C4-2B (cell line): Measurements from ENCODE around the gene RARG.

Source experiments
- H3K27ac ChIP-seq: fragments of 450-650 bp; 2 replicates; pipeline ENCODE4 v1.5.1; 2017
- ZFX ChIP-seq: fragments of 450-650 bp; IDR thresholded peaks from 2 replicates; pipeline ENCODE4 v1.6.1; 2017
- TF ChIP-seq, protein P1 (sequence below): fragments of 450-650 bp; conservative IDR thresholded peaks from 2 replicates; pipeline ENCODE4 v1.5.1; 2017; ENCODE audit warnings: mild to moderate bottlenecking

RARG gene

GRCh38 chr12:53176750-53177149 lies 55.3 kb downstream of the RARG start:
- H3K27ac ChIP-seq, result peak overlapping the region; percentile 51
- TF ChIP-seq ZFX, result no peak
- TF ChIP-seq, protein P1, sequence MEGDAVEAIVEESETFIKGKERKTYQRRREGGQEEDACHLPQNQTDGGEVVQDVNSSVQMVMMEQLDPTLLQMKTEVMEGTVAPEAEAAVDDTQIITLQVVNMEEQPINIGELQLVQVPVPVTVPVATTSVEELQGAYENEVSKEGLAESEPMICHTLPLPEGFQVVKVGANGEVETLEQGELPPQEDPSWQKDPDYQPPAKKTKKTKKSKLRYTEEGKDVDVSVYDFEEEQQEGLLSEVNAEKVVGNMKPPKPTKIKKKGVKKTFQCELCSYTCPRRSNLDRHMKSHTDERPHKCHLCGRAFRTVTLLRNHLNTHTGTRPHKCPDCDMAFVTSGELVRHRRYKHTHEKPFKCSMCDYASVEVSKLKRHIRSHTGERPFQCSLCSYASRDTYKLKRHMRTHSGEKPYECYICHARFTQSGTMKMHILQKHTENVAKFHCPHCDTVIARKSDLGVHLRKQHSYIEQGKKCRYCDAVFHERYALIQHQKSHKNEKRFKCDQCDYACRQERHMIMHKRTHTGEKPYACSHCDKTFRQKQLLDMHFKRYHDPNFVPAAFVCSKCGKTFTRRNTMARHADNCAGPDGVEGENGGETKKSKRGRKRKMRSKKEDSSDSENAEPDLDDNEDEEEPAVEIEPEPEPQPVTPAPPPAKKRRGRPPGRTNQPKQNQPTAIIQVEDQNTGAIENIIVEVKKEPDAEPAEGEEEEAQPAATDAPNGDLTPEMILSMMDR, result no peak

GRCh38 chr12:53174881-53175491 lies 57.0 kb downstream of the RARG start:
- TF ChIP-seq, protein P1, result peak; percentile 84
- no peak for TF ChIP-seq ZFX
- peak overlapping the region; percentile 60 for H3K27ac ChIP-seq

- peak overlapping the region; percentile 60 for H3K27ac ChIP-seq
- no peak for TF ChIP-seq ZFX
- TF ChIP-seq, protein P1, result no peak
Observed at GRCh38 chr12:53173085-53173715, 58.8 kb downstream of the RARG start.

- H3K27ac ChIP-seq, result peak overlapping the region; percentile 60
- TF ChIP-seq, protein P1, result no peak
- no peak for TF ChIP-seq ZFX
Observed at GRCh38 chr12:53172352-53172751, 59.7 kb downstream of the RARG start.

DNA sequence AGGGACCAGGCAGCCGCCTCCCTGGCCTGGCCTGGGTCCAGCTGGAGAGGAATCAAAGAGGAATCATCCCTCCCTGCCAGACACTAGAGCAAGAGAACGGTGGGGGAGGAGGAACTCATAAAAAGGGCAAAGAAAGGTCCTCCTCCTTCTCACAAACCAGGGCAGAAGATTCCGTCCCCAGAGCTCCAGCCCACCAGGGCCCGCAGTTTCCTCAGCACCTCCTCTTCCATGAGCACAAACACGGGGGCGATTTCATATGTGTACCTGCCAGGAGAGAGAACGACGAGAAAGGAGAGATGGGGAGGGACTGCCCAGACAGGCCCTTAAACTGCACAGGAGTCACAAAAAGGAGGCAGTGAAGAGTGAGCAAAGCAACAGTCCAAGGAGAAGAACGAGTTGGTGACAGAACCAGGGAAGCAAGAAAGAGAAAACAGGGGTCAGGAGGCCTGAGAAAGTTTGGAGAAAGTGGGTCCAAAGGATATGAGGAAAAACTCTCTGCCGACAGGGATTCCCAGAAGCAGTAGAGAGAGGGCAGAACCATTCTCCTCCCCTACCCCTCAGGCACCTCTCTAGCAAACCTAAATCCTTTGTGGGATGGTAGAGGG lies 60.2 kb downstream of the RARG start:
- H3K27ac ChIP-seq, result peak overlapping the region; percentile 60

DNA sequence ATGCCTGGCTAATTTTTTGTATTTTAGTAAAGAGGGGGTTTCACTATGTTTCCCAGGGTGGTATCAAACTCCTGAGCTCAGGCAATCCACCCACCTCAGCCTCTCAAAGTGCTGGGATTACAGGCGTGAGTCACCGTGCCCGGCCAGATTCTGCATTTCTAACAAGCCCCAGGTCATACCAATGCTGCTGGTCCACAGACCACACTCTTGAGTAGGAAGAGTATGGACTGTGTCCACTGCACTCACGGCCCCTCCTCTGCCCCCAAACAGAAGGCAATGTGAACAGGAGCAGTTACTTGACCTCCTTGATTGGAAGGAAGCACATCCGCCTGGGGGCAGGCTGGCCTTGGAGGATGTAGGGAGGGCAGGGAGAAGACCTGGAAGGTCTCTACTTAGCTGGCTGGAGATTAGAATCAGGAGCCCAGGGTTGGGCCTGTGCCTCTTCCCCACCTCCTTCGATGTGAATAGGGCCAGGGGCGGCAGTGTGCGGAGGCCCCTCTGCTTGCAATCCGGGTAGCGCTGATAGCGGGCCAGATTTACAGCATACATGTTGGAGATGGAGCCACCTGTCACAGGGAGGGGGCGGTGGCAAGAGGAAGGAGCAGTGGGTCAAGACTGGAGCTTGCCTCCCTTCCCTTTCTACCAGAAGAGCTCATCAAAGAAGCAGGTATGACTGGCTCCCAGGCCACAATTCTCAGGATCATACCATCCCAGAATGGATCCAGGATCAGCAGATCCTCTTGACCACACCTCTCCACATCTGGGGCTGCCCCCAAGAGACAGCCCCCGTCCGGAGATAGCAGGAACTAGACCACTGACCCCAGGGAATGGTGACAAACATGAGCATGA lies 60.9 kb downstream of the RARG start:
- H3K27ac ChIP-seq, result peak overlapping the region; percentile 60
- TF ChIP-seq ZFX, result no peak
- TF ChIP-seq, protein P1, result no peak

More for the DNA sequence above, 60.2 kb downstream of the RARG start:
- TF ChIP-seq ZFX, result no peak
- TF ChIP-seq, protein P1, result no peak
